WERI-Rb-1 (cell line): ENCODE measurements around the gene UST.

Source experiments
- DNase-seq: peaks from one replicate; pipeline ENCODE4 v3.0.0-alpha.2; 2020
- H3K27ac ChIP-seq: fragments of 250-450 bp; sonication (Bioruptor Pico); 2 replicates; pipeline ENCODE4 v1.5.1; 2020; ENCODE audit warnings: mild to moderate bottlenecking, moderate library complexity
- H3K27me3 ChIP-seq: fragments of 250-450 bp; sonication (Bioruptor Pico); 2 replicates; pipeline ENCODE4 v1.5.1; 2021; ENCODE audit warnings: mild to moderate bottlenecking, low read depth, moderate library complexity; ENCODE audit not compliant: insufficient read depth, severe bottlenecking
- H3K36me3 ChIP-seq: fragments of 250-450 bp; sonication (Bioruptor Pico); 2 replicates; pipeline ENCODE4 v1.5.1; 2020; ENCODE audit warnings: mild to moderate bottlenecking, moderate library complexity
- H3K4me3 ChIP-seq: 2 replicates; pipeline ENCODE4 v1.5.1; 2011; ENCODE audit warnings: low read depth, mild to moderate bottlenecking, control low read depth, low read length
- H3K9me3 ChIP-seq: fragments of 250-450 bp; sonication (Bioruptor Pico); 2 replicates; pipeline ENCODE4 v1.5.1; 2021; ENCODE audit warnings: mild to moderate bottlenecking, moderate library complexity; ENCODE audit not compliant: severe bottlenecking
- CTCF ChIP-seq: IDR thresholded peaks from 2 replicates; pipeline ENCODE4 v1.5.1; 2011; ENCODE audit warnings: low read depth, mild to moderate bottlenecking, control low read depth, inconsistent platforms, low read length

The UST gene

GRCh38 chr6:149062653-149063348 is 316.0 kb downstream of the UST start:
- H3K36me3 ChIP-seq, result no peaks in the 10 kb centered on the region
- H3K27me3 ChIP-seq, result no peaks in the 10 kb centered on the region
- TF ChIP-seq CTCF, result no peak
- no peak overlapping the region for H3K27ac ChIP-seq
- H3K9me3 ChIP-seq, result no peaks in the 10 kb centered on the region
- DNase-seq, result no peak
- H3K4me3 ChIP-seq, result no peak overlapping the region

DNA sequence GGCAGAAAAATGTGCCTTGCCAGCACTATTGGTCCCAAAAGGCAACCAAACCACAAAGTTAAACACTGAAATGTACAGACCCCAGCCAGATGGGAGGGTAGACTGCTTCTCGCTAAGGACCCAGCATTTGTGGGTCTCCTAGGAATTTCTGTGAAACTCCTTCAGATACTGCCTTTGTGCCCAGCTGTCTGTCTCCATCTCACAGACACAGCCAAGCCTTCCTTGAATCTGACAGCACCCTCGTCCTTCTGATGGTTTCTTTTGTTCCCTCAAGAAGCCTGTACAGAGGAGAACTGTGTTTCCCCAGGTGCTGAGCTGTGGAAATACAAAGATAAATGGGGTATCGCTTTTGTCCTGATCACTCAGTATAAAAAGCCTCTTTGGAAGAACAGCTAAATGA is 316.6 kb downstream of the UST start:
- DNase-seq, result no peak
- H3K27ac ChIP-seq, result no peak overlapping the region
- H3K36me3 ChIP-seq, result no peaks in the 10 kb centered on the region
- H3K4me3 ChIP-seq, result no peak overlapping the region
- no peaks in the 10 kb centered on the region for H3K27me3 ChIP-seq
- TF ChIP-seq CTCF, result no peak
- no peaks in the 10 kb centered on the region for H3K9me3 ChIP-seq

GRCh38 chr6:149064001-149064659 is 317.3 kb downstream of the UST start:
- Histone ChIP-seq H3K27me3 (no peaks in the 10 kb centered on the region), H3K27ac (no peak overlapping the region), H3K36me3 (no peaks in the 10 kb centered on the region), H3K4me3 (no peak overlapping the region), H3K9me3 (no peaks in the 10 kb centered on the region)
- TF ChIP-seq CTCF, result no peak
- DNase-seq, result no peak

DNA sequence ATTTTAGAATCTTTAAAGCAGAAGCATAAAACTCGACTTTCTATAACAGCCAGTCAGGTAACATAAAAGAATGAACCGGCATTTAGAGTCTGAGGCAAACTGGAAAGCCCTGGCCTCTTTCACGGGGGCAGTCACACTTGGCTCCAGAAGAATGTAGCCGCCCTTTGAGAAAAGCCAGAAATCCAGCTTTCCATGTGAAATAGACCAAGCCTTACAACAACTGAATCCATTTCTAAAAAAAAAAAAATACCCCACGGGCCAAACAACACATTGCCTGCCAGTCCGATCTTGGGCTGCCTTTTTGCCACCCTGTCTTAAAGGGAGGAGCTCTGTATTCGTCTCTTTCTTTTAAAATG is 317.8 kb downstream of the UST start:
- no peaks in the 10 kb centered on the region for H3K36me3 ChIP-seq
- no peak for DNase-seq
- no peak overlapping the region for H3K27ac ChIP-seq
- no peaks in the 10 kb centered on the region for H3K27me3 ChIP-seq
- no peak for TF ChIP-seq CTCF
- no peaks in the 10 kb centered on the region for H3K9me3 ChIP-seq
- no peak overlapping the region for H3K4me3 ChIP-seq

GRCh38 chr6:149065121-149065520 is 318.3 kb downstream of the UST start:
- H3K9me3 ChIP-seq, result no peaks in the 10 kb centered on the region
- no peak overlapping the region for H3K4me3 ChIP-seq
- H3K27me3 ChIP-seq, result no peaks in the 10 kb centered on the region
- no peak for DNase-seq
- no peak overlapping the region for H3K27ac ChIP-seq
- no peaks in the 10 kb centered on the region for H3K36me3 ChIP-seq
- no peak for TF ChIP-seq CTCF
